CD4-positive, alpha-beta T cell treated with Interleukin-21 for 1 hour (primary cell): ENCODE data around the gene RPL36A.

Source experiments
- DNase-seq: peaks from one replicate; pipeline ENCODE4 v3.0.0-alpha.2; 2020

The RPL36A gene

GRCh38 chrX:101390664-101391525 lies at the start of gene RPL36A:
RPL36A (plus strand) TSS chrX:101391011; CDS start chrX:101391044, 33 bp downstream.
- DNase-seq, result peak; percentile 85

DNA sequence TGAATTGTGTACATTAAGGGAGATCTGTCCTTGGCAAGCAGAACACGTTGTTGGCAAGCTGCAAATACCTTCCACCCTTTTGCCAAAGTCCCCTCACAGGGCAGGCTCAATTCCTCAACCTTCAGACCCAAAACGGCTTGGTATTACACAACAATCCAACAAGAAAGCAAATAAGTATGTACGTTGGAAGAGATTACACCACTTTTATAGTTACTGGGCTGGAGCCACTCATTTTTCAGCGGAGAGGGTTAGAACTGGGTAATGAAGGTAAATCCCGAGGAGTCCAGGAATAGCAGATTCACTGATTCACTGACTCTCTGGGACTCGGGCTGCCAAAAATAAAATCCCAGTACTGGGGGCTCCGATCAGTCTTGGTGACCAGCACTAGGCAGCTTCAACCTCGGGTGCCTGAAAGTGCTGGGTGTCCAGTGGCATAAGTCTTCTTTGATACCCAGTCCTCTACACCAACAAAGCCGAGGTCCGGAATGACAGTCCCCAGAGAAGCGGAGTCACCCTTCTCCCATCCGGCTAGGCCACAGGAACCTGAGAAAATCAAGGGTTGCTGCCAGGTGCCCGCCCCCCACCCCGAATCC lies 42.9 kb upstream of the RPL36A start:
- no peak for DNase-seq

DNA sequence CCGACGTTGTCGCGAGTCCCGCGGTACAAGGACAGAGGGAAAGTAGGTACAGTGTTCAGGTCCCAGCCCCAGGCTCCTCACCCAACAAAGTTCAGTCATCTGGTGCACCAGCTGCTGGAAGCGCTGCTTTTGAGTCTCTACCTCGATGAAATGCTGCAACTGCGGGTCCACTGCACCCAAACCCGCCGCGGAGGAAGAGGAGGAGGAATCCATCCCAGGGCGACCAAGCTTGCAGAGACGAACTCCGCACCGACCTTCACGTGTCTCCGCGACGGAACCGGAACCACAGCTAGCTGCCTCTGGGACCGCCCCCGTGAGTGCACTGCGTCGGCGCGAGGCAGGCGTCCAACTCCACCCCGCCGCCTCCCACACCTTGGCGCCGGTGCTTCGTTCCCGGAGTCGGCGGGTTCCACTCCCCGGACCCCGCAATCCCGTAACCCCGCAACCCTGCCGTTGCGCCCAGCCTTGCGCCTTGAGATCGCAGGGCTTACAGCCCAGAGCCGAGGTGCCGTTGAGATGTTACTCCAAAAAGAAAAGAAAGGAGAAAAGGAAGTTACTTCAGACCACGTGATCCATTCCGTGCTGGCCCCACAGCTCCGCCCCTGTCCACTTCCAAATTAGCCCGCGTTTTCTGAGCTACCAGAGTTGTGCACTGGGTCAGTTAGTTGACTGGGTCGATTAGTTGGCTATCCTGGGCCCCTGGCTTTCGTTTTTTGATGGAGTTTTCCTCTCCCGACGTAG lies 42.2 kb upstream of the RPL36A start, which contains the start of gene TIMM8A:
Gene TIMM8A, minus strand, starts transcription at position 291 of the 741 bp plus-strand sequence. Its CDS starts 78 bp downstream, at position 213.
- peak; percentile 74 for DNase-seq

DNA sequence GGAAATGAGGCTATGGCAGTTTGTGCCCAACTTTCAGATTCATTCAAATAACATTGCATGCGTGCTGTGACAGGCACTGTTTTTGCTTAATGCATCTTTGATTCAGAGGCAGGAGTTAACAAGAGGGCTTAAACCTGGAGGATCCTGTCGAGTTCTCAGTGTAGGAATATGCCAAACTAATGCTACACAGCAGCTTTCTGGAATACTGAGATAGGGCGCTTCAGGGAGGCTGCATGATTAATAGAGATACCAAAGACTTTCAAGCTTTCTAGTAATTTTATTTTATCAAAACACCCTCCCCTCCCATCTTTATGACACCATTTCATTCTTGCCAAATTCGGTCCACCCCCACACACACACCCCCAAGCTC lies 41.6 kb upstream of the RPL36A start:
- no peak for DNase-seq

GRCh38 chrX:101357166-101357795 lies 33.5 kb upstream of the RPL36A start:
- no peak for DNase-seq

GRCh38 chrX:101359966-101360365 lies 30.8 kb upstream of the RPL36A start:
- no peak for DNase-seq

DNA sequence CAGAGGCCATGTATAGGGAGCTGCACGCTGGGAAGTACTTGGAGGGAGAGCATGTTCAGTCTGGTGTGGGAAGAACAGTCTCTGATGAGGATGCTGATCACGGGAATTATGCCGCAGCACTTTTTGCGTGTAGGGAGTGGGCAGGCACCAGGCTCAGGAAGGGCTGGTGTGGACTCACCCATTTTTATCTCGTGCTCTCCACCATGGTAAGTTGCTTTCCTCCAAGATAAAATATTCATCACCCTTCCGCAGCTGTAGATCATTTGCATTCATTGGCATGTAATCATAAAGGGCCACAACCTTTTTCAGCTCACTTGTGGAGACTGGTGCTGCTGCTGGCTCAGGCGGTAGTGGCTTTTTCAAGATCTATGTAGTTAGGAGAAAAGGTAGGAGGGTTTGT lies 30.4 kb upstream of the RPL36A start:
- DNase-seq, result no peak

GRCh38 chrX:101362116-101362515 lies 28.7 kb upstream of the RPL36A start:
- DNase-seq, result no peak

DNA sequence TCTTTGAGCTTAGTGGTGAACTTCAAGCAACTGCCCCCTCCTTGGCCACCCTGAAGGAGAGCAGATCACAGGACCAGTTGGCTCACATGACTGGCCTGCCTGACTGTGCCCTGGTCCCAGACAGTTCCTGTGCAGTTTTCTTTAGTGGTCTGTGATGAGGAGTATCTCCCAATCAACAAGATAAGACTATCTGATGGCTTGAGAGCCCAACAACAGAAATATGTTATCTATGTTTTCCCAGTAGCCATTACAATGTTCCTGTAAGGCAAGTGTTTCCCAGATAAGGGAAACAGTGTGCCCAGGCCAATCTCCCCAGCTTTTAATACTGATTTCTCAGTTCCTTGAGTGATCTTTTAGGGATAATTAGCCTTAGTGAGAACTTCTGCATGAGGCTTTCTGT lies 28.1 kb upstream of the RPL36A start:
- DNase-seq, result no peak

DNA sequence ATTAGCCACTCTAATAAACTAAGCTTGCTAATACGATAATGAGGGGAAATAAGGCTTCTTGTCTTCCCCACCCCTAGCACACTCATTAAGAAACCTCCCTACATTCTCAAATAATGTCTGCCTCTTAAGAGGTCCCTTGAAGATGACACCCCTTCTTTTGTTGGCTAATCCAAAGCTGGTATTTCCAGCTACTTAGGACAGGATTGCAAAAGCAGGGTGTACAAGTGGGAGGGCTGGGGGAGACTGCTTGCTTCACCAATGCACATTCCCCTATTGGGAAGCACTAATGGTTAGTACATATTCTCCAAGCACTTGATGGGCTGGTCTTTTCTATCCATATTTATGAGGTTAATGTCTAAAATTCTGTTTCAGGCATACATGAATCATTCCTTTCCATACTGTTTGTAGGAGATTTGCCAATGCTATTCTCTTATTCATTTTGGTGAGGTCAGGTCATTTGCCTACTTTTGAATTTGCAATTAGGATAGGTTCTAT lies 25.5 kb upstream of the RPL36A start:
- DNase-seq, result no peak

GRCh38 chrX:101368800-101369199 lies 22.0 kb upstream of the RPL36A start:
- DNase-seq, result no peak

DNA sequence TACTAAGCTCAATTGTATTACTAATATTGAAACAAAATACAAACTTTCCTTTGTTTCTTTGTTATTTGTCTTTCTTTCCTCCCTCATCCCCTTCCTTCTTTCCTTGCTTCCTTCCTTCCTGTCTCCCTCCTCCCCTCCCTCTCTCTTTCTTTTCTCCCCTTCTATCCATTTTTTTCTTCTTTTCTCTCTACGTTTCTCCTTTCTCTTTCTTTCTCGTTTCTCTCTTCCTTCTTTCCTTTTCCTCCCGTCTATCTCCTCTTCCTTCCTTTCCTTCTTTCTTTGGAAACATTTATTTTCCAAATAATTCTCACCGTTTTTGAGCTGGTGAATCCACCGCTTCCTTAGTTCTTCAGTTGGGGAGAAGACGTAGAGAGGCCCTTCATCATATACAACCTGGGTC lies 21.1 kb upstream of the RPL36A start:
- DNase-seq, result no peak

DNA sequence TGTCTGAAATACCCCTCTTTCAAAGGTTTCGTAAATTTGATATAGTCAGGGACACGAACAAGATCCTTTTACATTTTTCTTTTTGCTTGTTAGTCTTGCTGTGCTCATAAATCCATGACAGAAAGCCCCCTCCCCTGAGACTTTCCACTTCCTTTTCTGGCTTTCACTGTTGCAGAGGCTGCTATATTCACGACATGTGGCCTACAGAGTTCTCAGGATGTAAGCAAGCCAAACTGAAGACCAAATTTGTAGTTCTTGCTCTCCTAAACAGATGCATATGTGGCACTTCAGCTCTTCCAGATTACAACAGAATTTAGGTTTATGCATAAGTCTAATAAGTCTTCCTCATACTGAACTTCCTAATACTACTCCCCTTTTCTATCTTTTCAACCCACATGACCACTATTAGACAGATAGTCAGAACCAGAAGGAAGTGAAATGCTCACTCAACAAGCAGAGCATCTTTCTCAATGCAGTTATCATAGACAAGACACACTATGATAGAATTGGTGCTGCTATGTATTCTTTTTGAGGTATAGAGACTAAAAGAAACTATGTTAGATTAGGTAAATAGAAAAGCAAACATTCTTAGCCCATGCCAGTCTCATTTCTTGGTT lies 19.8 kb upstream of the RPL36A start:
- no peak for DNase-seq

GRCh38 chrX:101377547-101377946 lies 13.3 kb upstream of the RPL36A start:
- no peak for DNase-seq

DNA sequence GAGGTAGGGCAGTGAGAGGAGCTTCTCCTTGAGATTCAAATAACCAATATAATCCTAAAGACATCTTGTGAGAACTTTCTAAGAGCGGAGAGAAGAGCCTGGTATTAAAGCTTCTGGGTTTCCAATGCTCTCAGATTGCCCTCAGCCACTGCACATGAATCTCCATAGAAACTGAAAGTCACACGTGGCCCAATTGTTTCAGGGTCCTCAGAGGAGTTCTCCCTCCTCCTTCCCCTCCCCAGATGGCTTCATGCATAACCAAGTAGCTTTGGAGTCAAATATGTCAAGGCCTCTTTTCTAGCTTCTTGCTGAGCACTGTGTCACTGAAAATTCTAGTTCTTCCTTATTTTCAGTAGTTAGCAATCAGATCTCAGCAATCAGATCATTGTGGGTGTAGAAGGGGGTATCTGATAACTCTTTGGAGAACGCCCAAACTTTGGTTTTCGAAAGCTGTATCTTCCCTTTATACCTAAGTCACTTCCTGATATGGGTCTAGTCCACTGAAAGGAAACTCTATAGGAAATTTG lies 7.1 kb upstream of the RPL36A start:
- DNase-seq, result no peak

GRCh38 chrX:101385026-101385684 lies 5.7 kb upstream of the RPL36A start:
- no peak for DNase-seq

- DNase-seq, result no peak
Measured at GRCh38 chrX:101385795-101386541, 4.8 kb upstream of the RPL36A start, which contains the start of gene BTK. BTK (minus strand) TSS chrX:101386191; CDS start chrX:101375284, 10,907 bp downstream.

- no peak for DNase-seq
Measured at GRCh38 chrX:101386542-101386885, 4.3 kb upstream of the RPL36A start.

GRCh38 chrX:101388604-101389003 lies 2.2 kb upstream of the RPL36A start:
- no peak for DNase-seq

DNA sequence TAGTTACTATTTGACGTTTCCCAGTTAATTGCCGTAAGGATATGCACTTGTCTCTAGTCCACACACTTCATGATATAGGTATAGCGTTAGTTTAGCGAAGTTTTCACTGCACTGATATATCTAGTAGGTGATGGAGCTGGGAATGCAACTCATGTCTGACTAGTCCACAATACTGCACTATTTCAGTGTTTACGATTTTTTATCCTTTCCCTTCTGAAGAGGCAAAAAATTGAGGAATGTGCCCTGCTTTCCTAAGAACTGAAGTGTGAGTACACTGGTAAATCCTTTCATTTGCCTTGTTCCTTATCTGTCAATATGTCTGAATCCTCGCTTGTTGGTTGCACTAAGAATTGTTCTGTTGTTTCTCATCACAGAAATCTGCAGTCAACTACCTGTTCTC lies 1.0 kb downstream of the RPL36A start:
- no peak for DNase-seq
